Daoy (cell line): Measurements from ENCODE around the gene TBX1. TPM values are rescaled to one million over a fixed set of nuclear protein-coding genes. Genes with fewer than 3 reads are reported as not detected.

ENCODE experiments used
- DNase-seq: peaks from one replicate; pipeline ENCODE4 v3.0.0-alpha.2; 2015; ENCODE audit warnings: low read depth
- total RNA-seq: library from RNA; depleted of rRNA; stranded (reverse); fragments of >200 nt; shearing (Covaris generic); gene quantifications from 2 replicates; pipeline ENCODE4 v1.2.3, GENCODE V29; 2014

Gene TBX1
- total RNA-seq, 1 experiment from 2014 or later = 1.6 TPM

- no peak for DNase-seq
Measured at GRCh38 chr22:19751497-19752245, 8.9 kb upstream of the TBX1 start.

DNA sequence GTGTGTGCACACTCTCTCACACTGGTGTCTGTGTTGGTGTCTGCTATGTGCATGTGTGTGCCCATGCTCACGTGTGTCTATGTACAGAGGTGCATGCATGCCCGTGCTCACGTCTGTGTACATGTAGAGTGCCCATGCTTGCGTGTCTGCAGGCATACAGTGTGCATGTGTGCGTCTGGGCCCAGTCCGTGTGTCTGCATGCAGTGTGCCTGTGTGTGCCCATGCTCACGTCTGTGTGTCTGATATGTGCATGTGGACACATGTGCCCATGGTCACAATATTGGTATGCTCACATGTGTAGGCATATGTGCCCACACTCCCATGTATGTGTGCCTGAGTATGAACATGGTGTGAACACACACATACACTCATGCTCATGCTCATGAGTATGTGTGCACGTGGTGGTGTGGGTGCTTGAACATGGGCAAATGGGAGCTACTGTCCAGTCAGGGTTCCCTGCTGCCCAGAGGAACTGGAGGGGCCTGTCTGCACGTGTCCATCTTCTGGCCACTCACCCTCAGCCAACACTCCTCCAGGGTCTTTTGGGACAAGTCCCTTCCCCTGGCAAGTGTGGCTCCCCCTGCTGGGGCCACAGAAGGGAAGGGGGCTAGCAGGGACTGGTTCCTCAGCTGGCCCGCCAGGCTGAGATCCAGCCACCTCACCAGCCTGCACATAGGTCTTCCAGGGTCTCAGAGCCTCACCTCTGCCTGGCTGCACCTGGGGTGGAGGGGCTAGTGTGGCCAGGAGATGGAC is 7.3 kb upstream of the TBX1 start:
- DNase-seq = no peak

DNA sequence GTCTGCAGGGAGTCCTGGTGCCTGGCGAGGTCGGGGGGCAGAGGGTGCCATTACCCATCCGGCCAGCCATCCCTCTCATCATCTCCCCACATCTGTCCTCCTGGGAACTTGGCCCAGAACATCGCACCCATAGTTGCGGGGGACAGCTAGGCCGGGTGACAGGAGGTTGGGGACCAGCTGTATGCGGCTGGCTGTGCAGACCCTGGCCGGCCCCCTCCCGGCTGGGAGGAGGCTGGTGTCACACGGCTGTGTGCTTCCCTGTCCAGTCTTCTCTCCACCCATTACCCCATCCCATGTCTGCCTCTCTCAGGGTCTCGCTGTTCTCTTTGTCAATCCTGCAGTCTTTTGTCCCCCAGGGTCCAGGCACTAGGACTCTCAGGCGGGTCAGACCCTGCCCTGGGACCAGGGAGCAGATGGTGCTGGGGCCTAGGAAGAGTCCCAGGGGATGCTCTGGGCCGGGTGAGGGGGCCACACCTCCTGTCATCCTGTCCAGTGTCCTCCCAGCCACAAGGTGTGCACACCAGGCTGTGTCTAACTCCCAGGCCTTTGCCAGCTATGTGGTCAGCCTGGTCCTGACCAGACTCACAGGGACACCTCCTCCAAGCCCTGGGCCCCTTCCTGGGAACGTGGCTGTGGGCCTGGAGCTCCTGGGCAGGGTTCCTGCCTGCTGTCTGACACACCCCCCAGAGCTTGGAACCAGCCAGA is 6.4 kb upstream of the TBX1 start:
- no peak for DNase-seq

GRCh38 chr22:19754701-19755144 is 5.9 kb upstream of the TBX1 start:
- DNase-seq = no peak

GRCh38 chr22:19755145-19755710 is 5.3 kb upstream of the TBX1 start:
- DNase-seq = no peak

DNA sequence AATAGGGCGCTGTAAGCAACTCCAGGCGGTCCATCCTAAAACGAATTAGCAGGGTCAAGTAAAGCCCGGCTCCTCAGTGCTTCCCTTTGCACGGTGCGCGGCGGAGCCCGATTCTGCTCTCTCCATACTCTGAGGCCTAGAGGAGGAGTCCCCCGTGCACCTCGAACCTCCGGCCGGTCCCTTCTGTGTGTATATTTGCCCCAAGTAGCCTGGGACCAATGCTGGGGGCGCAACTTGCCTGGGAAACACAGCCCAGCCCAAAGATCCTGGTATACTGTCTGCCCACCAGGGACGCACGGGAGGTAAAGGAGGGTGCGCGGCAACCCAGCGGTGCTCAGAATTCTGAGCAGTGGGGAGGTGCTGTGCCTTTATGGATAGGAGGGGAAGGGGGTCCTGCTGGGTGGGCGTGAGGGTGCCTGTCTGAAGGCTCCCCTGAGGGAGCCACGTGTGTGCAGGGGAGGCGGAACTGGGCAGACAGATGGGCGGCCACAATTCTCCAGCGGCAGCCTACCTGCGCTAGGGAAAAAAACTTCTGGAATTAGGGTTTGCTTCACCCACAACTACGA is 4.8 kb upstream of the TBX1 start:
- DNase-seq = no peak

DNA sequence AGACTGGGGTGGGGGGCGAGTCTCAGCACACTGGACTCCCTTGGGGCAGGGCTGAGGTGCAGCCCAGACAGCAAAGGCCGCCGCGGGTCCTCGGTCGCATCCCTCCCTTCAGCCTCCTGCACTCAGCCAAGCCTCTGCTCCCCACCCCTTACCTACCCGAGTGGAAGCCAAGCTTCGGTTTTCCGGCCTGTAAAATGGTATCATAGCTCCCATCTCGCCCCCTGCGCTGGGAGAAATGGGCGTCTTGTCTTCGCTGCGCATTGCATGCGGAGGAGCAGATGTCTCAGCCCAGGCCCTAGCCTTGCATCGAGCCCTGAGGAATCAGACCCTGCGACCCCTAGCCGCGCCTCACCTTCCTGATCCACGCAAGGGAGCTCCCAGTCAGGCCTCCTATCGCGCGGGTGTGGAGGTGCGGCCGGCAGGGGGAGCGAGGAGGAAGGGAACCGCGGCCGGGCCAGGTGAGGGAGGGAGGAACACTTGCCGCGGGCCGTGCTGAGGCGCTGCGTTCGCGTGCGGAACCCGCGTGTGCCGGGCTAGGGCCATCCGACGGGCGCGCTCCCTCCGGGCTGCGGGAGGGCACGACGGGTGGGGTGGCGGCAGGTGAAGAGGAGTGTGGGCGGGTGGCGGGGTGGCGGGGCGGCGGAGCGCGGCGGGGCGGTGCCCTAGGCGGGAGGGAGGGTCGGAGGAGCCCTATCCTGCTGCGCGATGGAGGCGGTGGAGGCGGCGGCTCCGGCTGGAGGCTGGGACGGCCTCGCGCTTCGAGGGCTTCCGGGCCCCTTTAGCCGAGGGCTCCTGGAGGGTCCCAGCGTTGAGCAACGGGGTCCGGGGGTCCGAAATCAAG is 4.1 kb upstream of the TBX1 start:
- peak; percentile 57 for DNase-seq

DNA sequence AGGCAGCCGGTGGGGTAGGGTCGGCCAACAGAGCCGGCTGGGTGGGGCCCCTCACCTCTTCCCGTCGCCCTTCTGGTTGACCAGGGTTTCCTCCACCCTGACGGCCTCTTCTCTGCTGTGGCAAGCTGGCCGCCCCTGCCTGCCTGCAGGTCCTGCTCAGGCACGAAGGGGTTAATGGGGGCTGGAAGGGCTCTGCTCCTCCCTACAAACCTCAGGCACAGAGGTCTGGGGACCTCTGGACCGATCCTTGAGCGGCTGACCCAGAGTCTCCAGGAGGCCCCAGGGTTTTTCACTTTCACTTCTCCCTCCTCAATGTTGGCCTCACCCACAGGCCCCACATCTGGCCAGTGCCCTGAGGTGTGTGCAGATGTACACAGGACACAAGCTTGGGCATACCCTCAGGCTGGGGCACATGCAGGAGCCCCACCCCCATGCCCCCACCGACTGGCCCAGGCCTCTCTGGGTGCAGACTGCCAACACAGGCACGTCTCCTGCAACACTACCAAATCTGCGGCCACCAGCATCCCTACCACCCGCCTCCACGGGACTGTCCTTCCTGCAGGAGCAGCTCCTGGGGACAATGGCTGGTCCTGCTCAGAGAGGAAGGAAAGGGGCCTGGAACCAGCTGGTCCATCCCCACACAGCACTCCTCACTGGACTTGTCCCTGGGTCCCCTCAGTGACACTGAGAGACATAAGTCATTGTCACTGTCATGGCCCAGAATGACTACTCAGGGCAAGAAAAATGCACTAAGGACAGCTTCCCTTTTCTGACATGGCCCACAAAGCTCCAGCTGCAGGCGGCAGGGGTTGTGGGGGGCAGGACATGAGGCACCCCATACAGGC is 3.2 kb upstream of the TBX1 start:
- DNase-seq = no peak

DNA sequence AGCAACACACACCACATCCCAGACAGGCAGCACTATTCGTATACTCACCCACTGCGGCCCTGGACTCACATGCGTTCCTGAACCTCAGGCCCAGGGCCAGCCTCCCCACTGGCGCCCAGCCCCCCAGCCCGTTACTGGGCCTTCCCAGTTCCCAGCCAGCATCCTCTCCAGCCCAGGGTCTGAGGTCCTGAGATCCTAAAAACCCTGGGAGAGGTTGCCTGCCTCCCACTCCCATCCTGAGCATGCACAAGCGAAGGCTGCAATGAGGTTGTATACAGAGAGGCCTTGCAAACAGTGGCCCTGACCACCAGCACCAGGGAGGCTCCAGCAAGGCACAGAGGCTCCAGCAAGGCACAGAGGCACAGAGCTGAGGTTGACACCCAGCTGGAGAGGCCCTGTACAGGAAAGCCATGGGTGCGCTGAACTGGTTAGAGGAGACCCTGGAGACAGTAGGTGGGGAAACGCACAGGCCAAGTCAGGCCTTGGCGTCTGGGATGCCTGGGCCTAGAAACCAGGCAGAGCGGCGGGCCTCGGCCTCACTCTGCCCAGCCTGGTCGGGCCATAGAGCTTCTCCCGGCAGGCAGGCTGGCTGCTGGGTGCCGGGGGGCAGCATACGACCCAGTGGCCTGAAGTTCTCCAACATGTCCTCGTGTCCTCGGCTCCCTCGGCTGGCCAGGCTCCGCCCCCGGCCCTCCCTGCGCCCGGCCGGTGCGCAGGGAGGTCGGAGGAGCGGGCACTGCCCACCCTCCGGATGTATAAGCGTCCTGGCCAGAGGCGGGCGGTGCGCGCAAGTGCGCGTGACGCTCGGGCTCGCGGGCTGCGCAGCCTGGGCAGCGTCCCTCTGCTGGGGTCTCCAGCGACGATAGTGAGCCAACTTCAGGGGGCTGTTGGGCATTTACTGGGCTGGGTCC is 2.3 kb upstream of the TBX1 start:
- DNase-seq = no peak

DNA sequence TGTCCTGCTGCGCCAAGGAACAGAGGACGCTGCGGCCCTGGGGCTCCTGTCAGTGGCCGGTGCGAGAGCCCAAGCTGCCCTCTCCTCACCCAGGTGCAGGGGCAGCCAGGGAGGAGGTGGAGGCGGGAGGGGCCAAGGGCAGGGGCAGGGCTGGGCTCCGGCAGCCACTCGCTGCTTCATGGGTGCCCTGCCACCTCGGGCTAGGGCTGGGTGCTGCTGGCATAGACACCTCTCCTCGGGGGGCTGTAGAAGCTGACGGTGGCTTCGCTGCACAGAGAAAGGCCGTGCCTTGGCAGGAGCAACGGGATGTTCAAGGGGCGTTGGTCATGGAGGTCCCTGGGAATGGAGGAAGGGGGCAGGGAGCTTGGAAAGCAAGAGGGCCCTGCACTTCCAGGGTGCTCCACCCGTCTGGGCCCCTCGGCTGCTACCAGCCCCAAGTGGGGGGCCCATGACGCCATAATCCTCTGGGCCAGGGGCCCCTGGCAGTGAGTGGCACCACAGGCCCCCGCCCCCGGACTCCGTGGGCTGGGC is 1.6 kb upstream of the TBX1 start:
- no peak for DNase-seq

DNA sequence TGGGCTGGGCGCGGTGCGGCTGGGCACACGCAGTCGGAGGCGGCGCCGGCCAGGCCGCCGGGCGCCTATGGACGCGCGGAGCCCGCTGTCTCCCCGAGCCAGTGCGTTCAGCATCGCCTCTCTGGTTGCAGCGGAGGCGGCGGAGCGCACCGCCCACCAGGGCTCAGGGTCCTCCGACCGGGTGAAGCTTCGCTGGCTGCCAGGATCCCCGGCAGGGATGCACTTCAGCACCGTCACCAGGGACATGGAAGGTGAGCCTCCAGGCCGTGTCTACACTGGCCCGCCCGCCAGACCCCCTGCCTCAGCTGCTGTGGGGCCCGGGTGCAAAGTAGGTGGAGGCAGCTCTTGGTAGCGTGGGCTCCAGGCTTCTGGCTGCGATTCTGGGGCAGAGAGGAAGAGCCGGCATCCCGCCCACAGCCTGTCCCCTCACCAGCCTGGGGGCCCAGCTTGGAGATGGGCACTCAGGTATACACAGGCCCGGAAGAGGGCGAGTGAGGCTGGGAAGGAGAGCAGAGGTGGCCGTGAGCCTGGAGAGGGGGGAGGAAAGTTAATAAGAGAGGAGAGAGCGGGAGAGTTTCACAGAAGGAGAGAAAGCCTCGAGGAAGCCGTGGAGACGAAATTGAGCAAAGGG is 1.0 kb upstream of the TBX1 start:
- DNase-seq = peak; percentile 51

GRCh38 chr22:19760951-19761724 is 560 bp downstream of the TBX1 start:
- no peak for DNase-seq

GRCh38 chr22:19761725-19762567 is 1.4 kb downstream of the TBX1 start:
- no peak for DNase-seq

DNA sequence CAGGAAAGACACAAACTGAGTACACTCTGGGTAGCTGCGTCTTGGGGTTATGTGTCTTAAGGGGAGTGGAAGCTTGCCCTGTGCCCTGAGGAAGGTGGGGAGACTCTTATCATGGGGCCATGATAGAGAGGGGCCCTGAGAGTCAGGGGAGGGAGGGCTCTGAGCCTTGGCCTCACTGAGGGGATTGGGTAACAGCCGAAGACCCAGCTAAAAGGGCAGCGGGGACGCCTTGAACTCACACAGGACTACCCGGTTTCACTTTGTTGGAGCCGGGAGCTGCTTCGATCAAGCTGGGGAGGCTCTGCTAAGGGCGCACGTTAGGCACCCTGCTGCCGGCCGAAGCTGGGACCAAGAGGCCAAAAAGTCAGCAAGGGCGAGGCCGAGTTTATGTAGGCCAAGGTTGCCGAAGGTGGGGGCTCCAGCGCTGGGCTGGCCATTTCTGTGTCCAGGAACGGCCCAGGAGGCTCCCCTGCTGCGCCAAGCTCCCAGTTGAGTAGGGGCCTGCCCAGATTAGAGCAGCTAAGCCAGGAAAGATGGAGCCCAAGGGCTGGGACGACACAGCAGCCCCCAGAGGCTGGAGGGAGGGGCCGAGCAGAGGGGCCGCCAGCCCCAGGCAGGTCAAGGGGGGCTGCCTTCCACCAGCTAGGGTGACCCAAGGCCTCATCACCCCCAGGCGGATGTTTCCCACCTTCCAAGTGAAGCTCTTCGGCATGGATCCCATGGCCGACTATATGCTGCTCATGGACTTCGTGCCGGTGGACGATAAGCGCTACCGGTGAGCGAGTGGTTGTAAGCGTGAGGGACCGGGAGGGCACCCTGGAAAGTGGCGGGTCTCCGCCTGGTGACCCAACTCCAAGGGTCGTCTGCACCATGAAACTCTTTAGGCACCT is 2.2 kb downstream of the TBX1 start:
- DNase-seq = no peak
